Uterus (tissue), 4 donors: ENCODE data around the gene CAMP. TPM values are rescaled to one million over a fixed set of nuclear protein-coding genes. Genes with fewer than 3 reads are reported as not detected.
A peak's percentile ranks its signal among the peaks of the same experiment; 100 is the strongest.

Experiments
- DNase-seq, 2 donors: peaks; one replicate each; pipeline ENCODE4 v3.0.0-alpha.2; 2019 to 2020
- H3K27ac ChIP-seq, 2 donors: fragments of 200-600 bp; sonication (generic); 1 replicate in 1 of 2; 2 replicates in 1 of 2; pipeline ENCODE4 v1.5.1; 2016 to 2018
- H3K27me3 ChIP-seq, 2 donors: fragments of 200-600 bp; sonication (generic); one replicate each; pipeline ENCODE4 v1.5.1; 2018 to 2019; ENCODE audit warnings: control low read depth in 1 of 2
- H3K36me3 ChIP-seq, 2 donors: fragments of 200-600 bp; sonication (generic); one replicate each; pipeline ENCODE4 v1.5.1; 2019; ENCODE audit warnings: control low read depth in 1 of 2
- H3K4me1 ChIP-seq, 2 donors: fragments of 200-600 bp; sonication (generic); one replicate each; pipeline ENCODE4 v1.5.1; 2018 to 2019; ENCODE audit warnings: control low read depth in 1 of 2
- H3K4me3 ChIP-seq, 2 donors: fragments of 200-600 bp; sonication (generic); 1 replicate in 1 of 2; 2 replicates in 1 of 2; pipeline ENCODE4 v1.5.1; 2018 to 2019; ENCODE audit warnings: mild to moderate bottlenecking in 1 of 2
- H3K9me3 ChIP-seq, 2 donors: fragments of 200-600 bp; sonication (generic); one replicate each; pipeline ENCODE4 v1.5.1; 2019; ENCODE audit warnings: control low read depth in 1 of 2
- CTCF ChIP-seq, 4 experiments: fragments of 200-600 bp in 2 of 4; fragments of 450-650 bp in 2 of 4; sonication (generic) in 2 of 4; IDR thresholded peaks; one replicate each; pipeline ENCODE4 v1.5.1; 2016 to 2019; ENCODE audit warnings: antibody characterized with exemption in 4 of 4, mild to moderate bottlenecking in 2 of 4, moderate library complexity in 1 of 4
- POLR2A ChIP-seq, 2 donors: fragments of 450-650 bp; IDR thresholded peaks; one replicate each; pipeline ENCODE4 v1.6.1; 2016; ENCODE audit warnings: antibody characterized with exemption in 2 of 2, mild to moderate bottlenecking in 1 of 2, moderate library complexity in 1 of 2
- intact Hi-C: fragments of 100-400 bp; cut with DNase I; formaldehyde crosslinking; loops from one replicate; pipeline ENCODE4 v1.15.1; 2023; ENCODE audit warnings: low total_unique reads
- total RNA-seq, 4 donors: library from RNA; depleted of rRNA in 3 of 4; stranded (reverse); fragments of >200 nt in 3 of 4; gene quantifications; one replicate each; pipeline versions ENCODE4 v1.1.0 to v1.2.4, GENCODE V29; 2014 to 2023
- donor health status: DM: yes; HTN: yes; CAD: no.

Gene CAMP
- total RNA-seq, 4 donors from 2014 or later = 3.1 TPM; not detected in 3

DNA sequence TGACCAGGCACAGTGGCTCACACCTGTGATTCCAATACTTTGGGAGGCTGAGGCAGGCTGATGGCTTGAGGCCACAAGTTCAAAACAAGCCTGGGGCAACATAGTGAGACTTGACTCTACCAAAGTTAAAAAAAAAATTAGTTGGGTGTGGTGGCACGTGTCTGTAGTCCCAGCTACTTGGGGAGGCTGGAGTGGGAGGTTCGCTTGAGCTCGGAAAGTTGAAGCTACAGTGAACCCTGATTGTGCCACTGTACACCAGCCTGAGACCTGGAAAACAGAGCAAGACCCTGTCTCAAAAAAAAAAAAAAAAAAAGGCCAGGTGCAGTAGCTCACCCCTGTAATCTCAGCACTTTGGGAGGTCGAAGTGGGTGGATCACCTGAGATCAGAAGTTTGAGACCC is 38.2 kb upstream of the CAMP start:
- Histone ChIP-seq H3K4me3 (no peak overlapping the region), H3K9me3 (no peaks in the 10 kb centered on the region), H3K4me1 (peaks cover 0 to 5% of the 10 kb centered on the region in 2 donors), H3K27me3 (no peaks in the 10 kb centered on the region), H3K36me3 (no peaks in the 10 kb centered on the region), H3K27ac (no peak overlapping the region)
- DNase-seq = no peak
- TF ChIP-seq POLR2A (IDR thresholded peaks at IDR 0.05) (no peak), CTCF (IDR thresholded peaks at IDR 0.05) (no peak)
- intact Hi-C loops = no loop called here

- no peak for DNase-seq
- intact Hi-C loops = no loop called here
Measured at GRCh38 chr3:48186631-48187300, 36.5 kb upstream of the CAMP start.

DNA sequence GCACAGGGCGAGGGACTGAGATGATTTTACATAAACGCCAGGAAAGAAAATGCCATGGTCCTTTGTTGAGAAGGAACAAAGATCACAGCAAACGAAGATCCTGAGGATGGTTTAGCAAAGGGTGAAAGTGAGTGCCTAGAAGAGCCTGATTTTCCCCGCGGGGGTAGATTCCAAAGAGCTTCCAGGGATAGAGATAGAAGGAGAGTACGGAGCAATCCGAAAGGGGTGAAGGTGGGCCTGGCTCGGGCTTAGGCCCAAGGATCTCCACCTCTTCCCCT is 36.1 kb upstream of the CAMP start:
- peak overlapping the region in 1 of 2 donors; percentile 12 for H3K27ac ChIP-seq
- intact Hi-C loops = no loop called here
- TF ChIP-seq POLR2A (IDR thresholded peaks at IDR 0.05) (no peak), CTCF (IDR thresholded peaks at IDR 0.05) (no peak)

More at GRCh38 chr3:48186631-48187300, 36.5 kb upstream of the CAMP start:
- Histone ChIP-seq H3K4me1 (peaks cover 0 to 5% of the 10 kb centered on the region in 2 donors), H3K27me3 (no peaks in the 10 kb centered on the region), H3K4me3 (peak overlapping the region in 1 of 2 donors; percentile 61), H3K9me3 (no peaks in the 10 kb centered on the region), H3K27ac (no peak overlapping the region), H3K36me3 (no peaks in the 10 kb centered on the region)
- TF ChIP-seq POLR2A (IDR thresholded peaks at IDR 0.05) = no peak
- TF ChIP-seq CTCF (IDR thresholded peaks at IDR 0.05) = no peak

DNA sequence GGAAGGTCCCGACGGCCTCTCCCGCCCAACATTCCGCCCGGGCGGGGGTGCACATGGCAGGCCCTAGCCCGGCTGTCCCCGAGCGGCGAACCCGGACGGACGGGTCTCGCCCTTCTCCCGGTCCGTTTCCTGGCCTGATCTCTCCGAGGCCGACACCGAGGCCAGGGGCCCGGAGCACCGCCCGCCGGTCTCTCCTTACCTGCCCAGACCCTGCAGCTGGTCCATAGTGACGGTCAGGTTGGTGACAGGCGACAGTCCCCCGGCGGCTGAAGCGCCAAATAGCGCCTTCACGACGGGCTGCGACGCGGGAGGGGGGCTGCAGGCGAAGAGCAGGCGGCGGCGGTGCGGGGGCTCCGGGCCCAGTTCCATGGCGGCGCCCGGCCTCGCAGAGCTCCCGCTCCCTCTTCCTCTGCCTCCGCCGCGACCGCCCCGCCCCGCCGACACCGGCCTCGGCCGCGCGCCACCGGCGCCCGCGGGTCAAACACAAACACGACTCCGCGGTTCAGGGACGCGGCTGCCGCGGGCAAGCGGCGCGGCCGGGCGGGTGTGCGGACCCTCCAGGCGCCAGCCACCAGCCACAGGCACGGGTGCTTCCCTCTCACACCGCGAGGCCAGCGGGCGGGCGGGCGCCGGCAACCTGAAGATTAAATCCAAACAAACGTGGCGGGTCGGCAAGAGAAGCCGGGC is 35.6 kb upstream of the CAMP start:
- Histone ChIP-seq H3K27ac (peak overlapping the region in 1 of 2 donors; percentile 12), H3K27me3 (no peaks in the 10 kb centered on the region), H3K36me3 (no peaks in the 10 kb centered on the region), H3K4me1 (peaks cover 0 to 5% of the 10 kb centered on the region in 2 donors), H3K9me3 (no peaks in the 10 kb centered on the region), H3K4me3 (peak overlapping the region; percentile 59 to 61)
- intact Hi-C loops = no loop called here
- DNase-seq = peak in 1 of 2 donors; percentile 23
- TF ChIP-seq POLR2A (IDR thresholded peaks at IDR 0.05) (peak in 1 of 2 donors; percentile 15), CTCF (IDR thresholded peaks at IDR 0.05) (no peak)

More for the DNA sequence above, 36.1 kb upstream of the CAMP start:
- no peaks in the 10 kb centered on the region for H3K27me3 ChIP-seq
- H3K4me1 ChIP-seq = peaks cover 0 to 5% of the 10 kb centered on the region in 2 donors
- no peaks in the 10 kb centered on the region for H3K9me3 ChIP-seq
- peak overlapping the region; percentile 59 to 61 for H3K4me3 ChIP-seq
- no peaks in the 10 kb centered on the region for H3K36me3 ChIP-seq
- no peak for DNase-seq
